NCI-H2081 (cell line): ENCODE measurements around the gene HAPLN1.
"Not testable (repeated sequence)": the region's sequence is repeated elsewhere in the genome, so short reads cannot be mapped to it uniquely, and the experiment has no call there.

ENCODE experiments used
- DNase-seq, 2 experiments: peaks; one replicate each; lab custom pipeline; 2025; lab: John Stamatoyannopoulos, UW

HAPLN1 gene

GRCh38 chr5:83720836-83721537, at the start of gene HAPLN1:
HAPLN1 (minus strand) TSS chr5:83720855; CDS start chr5:83673523, 47,332 bp downstream.
- DNase-seq, result no peak

GRCh38 chr5:83767409-83767992, 46.8 kb upstream of the HAPLN1 start:
- DNase-seq, result no peak

- DNase-seq, result no peak
Observed at GRCh38 chr5:83764101-83764500, 43.4 kb upstream of the HAPLN1 start.

GRCh38 chr5:83760579-83760978, 39.9 kb upstream of the HAPLN1 start:
- DNase-seq, result no peak

- no peak for DNase-seq
Observed at GRCh38 chr5:83752700-83753099, 32.0 kb upstream of the HAPLN1 start.

- DNase-seq, result no peak
Observed at GRCh38 chr5:83751201-83751600, 30.5 kb upstream of the HAPLN1 start.

- no peak for DNase-seq
Observed at GRCh38 chr5:83750749-83751148, 30.1 kb upstream of the HAPLN1 start.

GRCh38 chr5:83745816-83746215, 25.2 kb upstream of the HAPLN1 start:
- no peak for DNase-seq

GRCh38 chr5:83744821-83745220, 24.2 kb upstream of the HAPLN1 start:
- no peak for DNase-seq

- no peak for DNase-seq
Observed at GRCh38 chr5:83742089-83742488, 21.4 kb upstream of the HAPLN1 start.

- no peak for DNase-seq
Observed at GRCh38 chr5:83741571-83741970, 20.9 kb upstream of the HAPLN1 start.

GRCh38 chr5:83740741-83741140, 20.1 kb upstream of the HAPLN1 start:
- DNase-seq, result no peak

GRCh38 chr5:83736169-83736568, 15.5 kb upstream of the HAPLN1 start:
- not testable (repeated sequence) for DNase-seq

GRCh38 chr5:83735058-83735457, 14.4 kb upstream of the HAPLN1 start:
- DNase-seq, result not testable (repeated sequence)

- no peak for DNase-seq
Observed at GRCh38 chr5:83731638-83732037, 11.0 kb upstream of the HAPLN1 start.

- no peak for DNase-seq
Observed at GRCh38 chr5:83729362-83729761, 8.7 kb upstream of the HAPLN1 start.

GRCh38 chr5:83726912-83727311, 6.3 kb upstream of the HAPLN1 start:
- no peak for DNase-seq

GRCh38 chr5:83724935-83725334, 4.3 kb upstream of the HAPLN1 start:
- no peak for DNase-seq

GRCh38 chr5:83724001-83724400, 3.3 kb upstream of the HAPLN1 start:
- DNase-seq, result peak in 1 of 2 experiments; percentile 2

- DNase-seq, result no peak
Observed at GRCh38 chr5:83723031-83723430, 2.4 kb upstream of the HAPLN1 start.

- peak; percentile 67 to 78 for DNase-seq
Observed at GRCh38 chr5:83721953-83722901, 1.6 kb upstream of the HAPLN1 start.

GRCh38 chr5:83718936-83719495, 1.6 kb downstream of the HAPLN1 start:
- no peak for DNase-seq
